Adipocyte (in vitro differentiated cells): ENCODE data around the gene PDZRN3.

Experiments
- DNase-seq: peaks from one replicate; pipeline ENCODE4 v3.0.0-alpha.2; 2015; ENCODE audit warnings: low read depth
- H3K27me3 ChIP-seq: replicated peaks from 2 replicates; pipeline ENCODE4 v1.7.0; 2013; ENCODE audit warnings: mild to moderate bottlenecking, low read length, moderate library complexity; ENCODE audit not compliant: control insufficient read depth, insufficient read depth
- H3K36me3 ChIP-seq: 2 replicates; pipeline ENCODE4 v1.7.0; 2013; ENCODE audit warnings: low read length, mild to moderate bottlenecking, moderate library complexity; ENCODE audit not compliant: control insufficient read depth, insufficient read depth, severe bottlenecking
- H3K4me1 ChIP-seq: 2 replicates; pipeline ENCODE4 v1.7.0; 2013; ENCODE audit warnings: mild to moderate bottlenecking, low read length, moderate library complexity; ENCODE audit not compliant: control insufficient read depth, insufficient read depth
- H3K4me3 ChIP-seq: 2 replicates; pipeline ENCODE4 v1.7.0; 2013; ENCODE audit warnings: mild to moderate bottlenecking, low read length, moderate library complexity
- H3K9ac ChIP-seq: 2 replicates; pipeline ENCODE4 v1.7.0; 2013; ENCODE audit warnings: mild to moderate bottlenecking, low read length, moderate library complexity
- H3K9me3 ChIP-seq: 2 replicates; pipeline ENCODE4 v1.7.0; 2013; ENCODE audit warnings: mild to moderate bottlenecking, low read length, moderate library complexity; ENCODE audit not compliant: control insufficient read depth

PDZRN3 gene

DNA sequence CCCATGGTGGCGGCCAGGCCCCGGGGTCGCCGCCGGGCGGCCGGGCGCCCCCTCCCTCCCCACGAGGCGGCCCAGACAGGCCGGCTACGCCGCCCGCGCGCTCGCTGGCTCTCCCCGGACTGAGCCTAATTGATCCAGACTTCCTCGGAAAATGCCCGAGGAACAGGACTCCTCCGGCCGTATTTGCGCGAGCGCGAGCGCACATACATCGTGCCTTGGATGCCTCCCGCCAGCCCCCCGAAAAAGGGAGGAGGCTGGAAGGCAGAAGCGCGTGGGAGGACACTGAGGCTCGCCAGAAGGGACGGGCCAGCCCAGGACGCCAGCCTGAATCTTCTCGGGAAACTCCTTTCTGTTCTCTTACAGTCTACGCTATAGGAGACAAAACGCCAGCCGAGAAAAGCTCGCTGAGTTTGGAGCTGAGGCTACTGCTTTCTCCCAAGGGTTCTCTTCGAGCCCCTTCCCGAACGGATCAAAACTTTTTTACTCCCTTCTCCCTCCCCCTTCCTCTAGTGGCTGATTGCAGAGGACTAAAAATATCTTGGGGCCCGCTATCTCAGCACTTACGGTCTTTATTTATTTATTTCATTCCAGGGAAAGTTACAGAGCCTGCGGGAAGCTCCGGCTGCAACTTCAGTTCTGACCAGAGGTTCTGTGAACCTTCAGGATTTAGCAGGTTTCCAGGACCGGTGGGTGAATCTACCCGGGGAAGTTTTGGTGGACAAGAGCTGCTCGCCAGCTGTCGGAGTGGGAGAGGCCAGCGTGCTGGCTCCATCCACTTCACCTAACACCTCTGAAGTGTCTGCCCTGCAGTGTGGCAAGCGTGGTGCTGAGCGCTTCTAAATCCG is at the start of gene PDZRN3:
TSS of gene PDZRN3 (minus strand) at position 121 of the 845 bp plus-strand sequence.
- no peaks in the 10 kb centered on the region for H3K36me3 ChIP-seq
- DNase-seq = peak; percentile 95
- H3K27me3 ChIP-seq = no peaks in the 10 kb centered on the region
- no peaks in the 10 kb centered on the region for H3K9me3 ChIP-seq
- peaks cover 69% of the 10 kb centered on the region for H3K4me1 ChIP-seq
- H3K4me3 ChIP-seq = peak within 1 kb of the TSS; percentile 86
- H3K9ac ChIP-seq = peak within 1 kb of the TSS; percentile 84

DNA sequence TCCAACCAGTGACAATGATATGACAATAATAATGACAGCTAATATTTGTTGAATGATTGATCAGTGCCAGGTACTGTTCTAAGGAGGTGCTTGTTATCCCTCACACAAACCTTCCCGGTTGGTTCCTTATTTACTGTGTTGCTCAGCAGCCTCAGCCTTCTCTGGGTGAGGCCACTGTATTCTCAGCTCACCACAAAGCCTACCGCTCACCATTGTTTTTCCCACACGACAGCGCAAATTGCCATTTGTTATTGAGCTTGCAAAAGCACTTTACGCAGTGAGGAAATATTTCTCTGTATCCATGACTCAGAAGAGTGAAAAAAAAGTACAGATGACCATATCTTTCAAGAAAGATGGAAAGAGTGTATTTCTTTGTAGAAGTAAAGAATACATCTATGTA is 49.5 kb upstream of the PDZRN3 start:
- H3K4me3 ChIP-seq = no peak overlapping the region
- no peaks in the 10 kb centered on the region for H3K9me3 ChIP-seq
- no peaks in the 10 kb centered on the region for H3K4me1 ChIP-seq
- H3K9ac ChIP-seq = no peak overlapping the region
- H3K27me3 ChIP-seq = no peaks in the 10 kb centered on the region
- peak; percentile 53 for DNase-seq
- H3K36me3 ChIP-seq = no peaks in the 10 kb centered on the region

DNA sequence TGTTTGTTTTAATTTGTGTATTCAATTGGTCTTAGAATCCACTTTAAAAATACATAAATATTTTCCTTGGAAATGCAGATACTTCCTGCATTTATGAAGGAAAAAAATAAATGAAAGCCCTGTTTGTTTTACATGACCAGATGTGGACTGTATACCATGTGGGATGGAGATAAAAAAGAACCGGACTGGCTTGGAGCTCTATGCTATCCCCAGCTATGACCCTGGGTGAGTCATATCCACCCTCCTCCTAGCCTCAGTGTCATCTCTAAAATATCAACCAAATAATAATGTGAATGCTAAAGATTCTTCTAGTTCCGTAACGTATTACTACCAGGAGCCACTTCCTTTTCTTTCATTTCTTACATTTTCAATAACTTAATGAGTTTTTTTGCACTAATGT is 44.5 kb upstream of the PDZRN3 start:
- Histone ChIP-seq H3K9me3 (no peaks in the 10 kb centered on the region), H3K9ac (no peak overlapping the region), H3K27me3 (no peaks in the 10 kb centered on the region), H3K4me3 (no peak overlapping the region), H3K36me3 (no peaks in the 10 kb centered on the region), H3K4me1 (no peaks in the 10 kb centered on the region)
- DNase-seq = peak; percentile 30

GRCh38 chr3:73668391-73668790 is 43.6 kb upstream of the PDZRN3 start:
- H3K36me3 ChIP-seq = no peaks in the 10 kb centered on the region
- H3K9me3 ChIP-seq = no peaks in the 10 kb centered on the region
- H3K4me3 ChIP-seq = no peak overlapping the region
- no peak for DNase-seq
- no peaks in the 10 kb centered on the region for H3K27me3 ChIP-seq
- no peak overlapping the region for H3K9ac ChIP-seq
- no peaks in the 10 kb centered on the region for H3K4me1 ChIP-seq

GRCh38 chr3:73667889-73668288 is 43.1 kb upstream of the PDZRN3 start:
- no peak overlapping the region for H3K4me3 ChIP-seq
- DNase-seq = no peak

GRCh38 chr3:73665286-73665685 is 40.5 kb upstream of the PDZRN3 start:
- no peak overlapping the region for H3K9ac ChIP-seq
- no peaks in the 10 kb centered on the region for H3K27me3 ChIP-seq
- no peaks in the 10 kb centered on the region for H3K9me3 ChIP-seq
- H3K4me3 ChIP-seq = no peak overlapping the region
- H3K4me1 ChIP-seq = no peaks in the 10 kb centered on the region
- DNase-seq = no peak
- H3K36me3 ChIP-seq = no peaks in the 10 kb centered on the region

More at GRCh38 chr3:73667889-73668288, 43.1 kb upstream of the PDZRN3 start:
- Histone ChIP-seq H3K36me3 (no peaks in the 10 kb centered on the region), H3K9ac (no peak overlapping the region), H3K9me3 (no peaks in the 10 kb centered on the region), H3K27me3 (no peaks in the 10 kb centered on the region), H3K4me1 (no peaks in the 10 kb centered on the region)

- no peaks in the 10 kb centered on the region for H3K36me3 ChIP-seq
- H3K4me1 ChIP-seq = no peaks in the 10 kb centered on the region
Measured at GRCh38 chr3:73664389-73664788, 39.6 kb upstream of the PDZRN3 start.

DNA sequence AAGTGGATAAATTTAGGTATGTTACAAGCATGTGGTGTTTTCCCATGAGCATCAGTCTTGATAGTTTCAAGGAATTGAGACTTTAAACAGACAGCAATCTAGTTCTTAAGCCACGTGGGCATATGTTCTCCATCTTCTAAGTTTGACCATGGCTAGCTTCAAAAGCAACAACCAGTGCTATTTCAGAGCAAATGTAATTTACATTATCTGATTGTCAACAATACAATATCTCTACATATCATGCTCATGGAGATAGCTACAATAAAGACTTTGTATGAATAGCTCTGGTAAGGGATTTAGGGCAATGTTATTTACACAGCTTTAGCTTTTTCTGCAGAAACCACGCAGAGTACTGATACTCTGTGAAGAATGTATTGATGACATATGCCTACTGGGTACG is 38.8 kb upstream of the PDZRN3 start:
- no peak for DNase-seq
- H3K27me3 ChIP-seq = no peaks in the 10 kb centered on the region
- H3K9me3 ChIP-seq = no peaks in the 10 kb centered on the region
- no peak overlapping the region for H3K4me3 ChIP-seq
- no peak overlapping the region for H3K9ac ChIP-seq
- no peaks in the 10 kb centered on the region for H3K36me3 ChIP-seq
- no peaks in the 10 kb centered on the region for H3K4me1 ChIP-seq

More at GRCh38 chr3:73664389-73664788, 39.6 kb upstream of the PDZRN3 start:
- no peaks in the 10 kb centered on the region for H3K27me3 ChIP-seq
- H3K4me3 ChIP-seq = no peak overlapping the region
- no peak overlapping the region for H3K9ac ChIP-seq
- no peaks in the 10 kb centered on the region for H3K9me3 ChIP-seq
- no peak for DNase-seq

DNA sequence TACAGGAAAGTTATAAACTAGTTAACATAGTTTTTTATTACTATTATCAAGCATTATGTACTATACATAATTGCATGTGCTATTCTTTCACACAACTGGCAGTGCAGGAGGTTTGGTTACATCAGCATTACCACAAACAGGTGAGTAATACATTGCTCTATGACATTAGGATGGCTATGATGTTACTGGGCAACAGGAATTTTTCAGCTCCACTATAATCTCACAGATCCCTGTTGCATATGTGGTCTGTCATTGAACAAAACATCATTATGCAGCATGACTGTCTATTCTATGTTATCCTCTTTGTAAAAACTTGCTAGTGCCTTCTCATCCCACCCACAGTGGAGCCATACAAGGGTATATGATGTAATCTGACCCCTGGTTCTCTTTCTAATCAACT is 36.5 kb upstream of the PDZRN3 start:
- no peak overlapping the region for H3K4me3 ChIP-seq
- no peaks in the 10 kb centered on the region for H3K27me3 ChIP-seq
- no peaks in the 10 kb centered on the region for H3K9me3 ChIP-seq
- peak; percentile 31 for DNase-seq
- peaks cover 14% of the 10 kb centered on the region for H3K4me1 ChIP-seq
- H3K36me3 ChIP-seq = no peaks in the 10 kb centered on the region
- H3K9ac ChIP-seq = no peak overlapping the region

- no peak for DNase-seq
- peaks cover 22% of the 10 kb centered on the region for H3K4me1 ChIP-seq
- no peaks in the 10 kb centered on the region for H3K27me3 ChIP-seq
- H3K36me3 ChIP-seq = no peaks in the 10 kb centered on the region
- H3K9me3 ChIP-seq = no peaks in the 10 kb centered on the region
- no peak overlapping the region for H3K9ac ChIP-seq
- no peak overlapping the region for H3K4me3 ChIP-seq
Measured at GRCh38 chr3:73658227-73658626, 33.5 kb upstream of the PDZRN3 start.

DNA sequence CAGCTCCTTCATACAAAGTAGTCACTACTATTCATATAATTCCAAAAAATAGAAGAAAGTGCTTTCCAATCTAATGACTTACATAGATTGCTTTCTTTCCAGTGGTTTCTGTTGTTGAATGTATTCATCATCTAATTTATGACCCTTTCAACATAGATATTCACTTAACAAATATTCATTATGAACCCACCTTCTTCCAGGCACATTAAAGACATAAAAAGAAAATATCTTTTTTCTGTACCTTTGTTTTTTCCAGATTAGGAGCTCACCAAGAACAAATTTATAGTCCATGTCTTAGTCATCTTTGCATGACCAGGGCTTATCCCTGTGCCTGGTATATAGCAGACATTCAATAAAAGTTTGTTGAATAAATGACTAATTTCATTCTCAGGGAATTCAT is 32.4 kb upstream of the PDZRN3 start:
- H3K27me3 ChIP-seq = no peaks in the 10 kb centered on the region
- no peak overlapping the region for H3K9ac ChIP-seq
- no peaks in the 10 kb centered on the region for H3K9me3 ChIP-seq
- H3K36me3 ChIP-seq = no peaks in the 10 kb centered on the region
- no peak overlapping the region for H3K4me3 ChIP-seq
- DNase-seq = no peak
- H3K4me1 ChIP-seq = peaks cover 22% of the 10 kb centered on the region
